SK-N-SH (cell line): ENCODE data around the gene HINFP. TPM values are rescaled to one million over a fixed set of nuclear protein-coding genes. Genes with fewer than 3 reads are reported as not detected.

Experiments
- CTCF ChIA-PET: fragments of 300-600, 350-600 bp; formaldehyde crosslinking; extraction: SDS; loops from one replicate; lab custom pipeline; 2021; lab: Yijun Ruan, JAX
- POLR2A ChIA-PET: fragments of 350-600 bp; sonication (Branson Sonifier 250); formaldehyde crosslinking; extraction: SDS; loops from one replicate; lab custom pipeline; 2020; ENCODE audit warnings: antibody characterized with exemption, inconsistent platforms; lab: Yijun Ruan, JAX
- DNase-seq: peaks from one replicate; pipeline ENCODE4 v3.0.0; 2012
- H2AFZ ChIP-seq: fragments of 200-600 bp; sonication (generic); 2 replicates; pipeline ENCODE4 v1.8.1; 2016; ENCODE audit warnings: antibody characterized with exemption, mild to moderate bottlenecking, low read depth
- H3F3A ChIP-seq: fragments of 200-600 bp; sonication (generic); replicated peaks from 2 replicates; pipeline ENCODE3; 2016; ENCODE audit warnings: antibody characterized with exemption, mild to moderate bottlenecking; ENCODE audit not compliant: insufficient read depth
- H3K27ac ChIP-seq, 2 experiments: fragments of 200-500 bp in 1 of 2; fragments of 200-600 bp in 1 of 2; sonication (Bioruptor generic) in 1 of 2; sonication (generic), shearing (Covaris generic) in 1 of 2; 2 replicates each; pipeline versions ENCODE4 v1.5.1 to v1.6.1; 2014 to 2016; ENCODE audit warnings: low read depth in 2 of 2, inconsistent platforms in 1 of 2, low read length in 1 of 2, mild to moderate bottlenecking in 1 of 2, mixed read lengths in 1 of 2
- H3K27me3 ChIP-seq: fragments of 200-600 bp; sonication (generic), shearing (Covaris generic); 2 replicates; pipeline ENCODE4 v1.6.1; 2016; ENCODE audit warnings: mixed run types; ENCODE audit not compliant: insufficient read depth
- H3K36me3 ChIP-seq, 2 experiments: fragments of 200-500 bp in 1 of 2; fragments of 200-600 bp in 1 of 2; sonication (Bioruptor generic) in 1 of 2; sonication (generic) in 1 of 2; replicated peaks in 1 of 2; 2 replicates each; pipeline versions ENCODE3 to v1.5.1; 2014 to 2016; ENCODE audit warnings: low read length in 1 of 2, mild to moderate bottlenecking in 1 of 2; ENCODE audit not compliant: insufficient read depth in 2 of 2, control insufficient read depth in 1 of 2
- H3K4me1 ChIP-seq, 2 experiments: fragments of 200-500 bp in 1 of 2; fragments of 200-600 bp in 1 of 2; sonication (Bioruptor generic) in 1 of 2; sonication (generic), shearing (Covaris generic) in 1 of 2; 2 replicates each; pipeline versions ENCODE4 v1.5.1 to v1.6.1; 2014 to 2016; ENCODE audit warnings: low read depth in 1 of 2, low read length in 1 of 2, mixed run types in 1 of 2; ENCODE audit not compliant: insufficient read depth in 2 of 2, control insufficient read depth in 1 of 2
- H3K4me2 ChIP-seq: fragments of 200-600 bp; sonication (generic), shearing (Covaris generic); 2 replicates; pipeline ENCODE4 v1.6.1; 2017; ENCODE audit warnings: mixed run types
- H3K4me3 ChIP-seq, 2 experiments: fragments of 200-500 bp in 1 of 2; fragments of 200-600 bp in 1 of 2; sonication (Bioruptor generic) in 1 of 2; sonication (generic), shearing (Covaris generic) in 1 of 2; 2 replicates each; pipeline versions ENCODE4 v1.5.1 to v1.8.1; 2014 to 2016; ENCODE audit warnings: low read depth in 2 of 2, inconsistent platforms in 1 of 2, low read length in 1 of 2, mild to moderate bottlenecking in 1 of 2, mixed read lengths in 1 of 2, moderate library complexity in 1 of 2
- H3K79me2 ChIP-seq: fragments of 200-600 bp; sonication (generic); 2 replicates; pipeline ENCODE4 v1.8.1; 2017; ENCODE audit warnings: mild to moderate bottlenecking; ENCODE audit not compliant: insufficient read depth
- H3K9ac ChIP-seq: fragments of 200-600 bp; sonication (generic); 2 replicates; pipeline ENCODE4 v1.6.1; 2017; ENCODE audit warnings: mixed run types
- H3K9me2 ChIP-seq: fragments of 200-600 bp; sonication (generic); 2 replicates; pipeline ENCODE4 v1.6.1; 2017; ENCODE audit warnings: mixed run types
- H3K9me3 ChIP-seq: fragments of 200-600 bp; sonication (generic); 2 replicates; pipeline ENCODE4 v1.6.1; 2017; ENCODE audit warnings: mixed run types, mild to moderate bottlenecking, moderate library complexity
- H4K20me1 ChIP-seq: fragments of 200-600 bp; sonication (generic); 2 replicates; pipeline ENCODE4 v1.6.1; 2017; ENCODE audit warnings: mild to moderate bottlenecking, mixed run types; ENCODE audit not compliant: insufficient read depth
- CTCF ChIP-seq: fragments of 200-600 bp; sonication (generic); IDR thresholded peaks from 2 replicates; pipeline ENCODE4 v1.6.1; 2017; ENCODE audit warnings: antibody characterized with exemption, mild to moderate bottlenecking, moderate library complexity
- EZH2phosphoT487 ChIP-seq: fragments of 200-600 bp; sonication (generic); IDR thresholded peaks from 2 replicates; pipeline ENCODE4 v1.6.1; 2017; ENCODE audit warnings: low read depth, mixed run types, mild to moderate bottlenecking, antibody characterized with exemption, moderate library complexity, borderline replicate concordance
- FOSL2 ChIP-seq: IDR thresholded peaks from 2 replicates; pipeline ENCODE4 v1.4.0; 2012; ENCODE audit warnings: low read depth, mild to moderate bottlenecking, moderate library complexity, borderline replicate concordance
- FOXJ3 ChIP-seq: sonication (generic); formaldehyde crosslinking; IDR thresholded peaks from 2 replicates; pipeline ENCODE4 v1.5.1; 2020; ENCODE audit warnings: mild to moderate bottlenecking, missing genetic modification reagents
- FOXM1 ChIP-seq: IDR thresholded peaks from 2 replicates; pipeline ENCODE4 v1.4.0; 2012; ENCODE audit warnings: low read depth, mild to moderate bottlenecking
- GATA2 ChIP-seq: sonication (generic); formaldehyde crosslinking; IDR thresholded peaks from 2 replicates; pipeline ENCODE4 v1.5.0; 2020; ENCODE audit warnings: mild to moderate bottlenecking, missing genetic modification reagents
- IRF3 ChIP-seq: fragments of 150-350 bp; IDR thresholded peaks from 2 replicates; pipeline ENCODE4 v1.6.1; 2016; ENCODE audit warnings: mild to moderate bottlenecking, low read depth, low read length
- JUND ChIP-seq: IDR thresholded peaks from 2 replicates; pipeline ENCODE4 v1.4.0; 2012
- MEF2A ChIP-seq: IDR thresholded peaks from 2 replicates; pipeline ENCODE4 v1.4.0; 2012; ENCODE audit warnings: low read depth, borderline replicate concordance
- MXI1 ChIP-seq: IDR thresholded peaks from 2 replicates; pipeline ENCODE4 v1.6.1; 2012; ENCODE audit warnings: mild to moderate bottlenecking, low read depth, low read length, improper control_type of control experiment
- NFIC ChIP-seq: IDR thresholded peaks from 2 replicates; pipeline ENCODE4 v1.4.0; 2012; ENCODE audit warnings: borderline replicate concordance
- PBX3 ChIP-seq: IDR thresholded peaks from 2 replicates; pipeline ENCODE4; 2012
- POLR2AphosphoS5 ChIP-seq: IDR thresholded peaks from 2 replicates; pipeline ENCODE4 v1.6.1; 2012; ENCODE audit warnings: low read depth, low read length
- RAD21 ChIP-seq: IDR thresholded peaks from 2 replicates; pipeline ENCODE4 v1.6.1; 2012; ENCODE audit warnings: mild to moderate bottlenecking, low read length
- RCOR1 ChIP-seq: fragments of 150-350 bp; IDR thresholded peaks from 2 replicates; pipeline ENCODE4 v1.6.1; 2017; ENCODE audit warnings: antibody characterized with exemption, low read length
- RFX5 ChIP-seq: IDR thresholded peaks from 2 replicates; pipeline ENCODE4 v1.6.1; 2012; ENCODE audit warnings: mild to moderate bottlenecking, improper control_type of control experiment, low read length
- TAF1 ChIP-seq: IDR thresholded peaks from 2 replicates; pipeline ENCODE4 v1.6.1; 2012; ENCODE audit warnings: low read depth, mild to moderate bottlenecking, low read length, moderate library complexity, borderline replicate concordance
- TCF12 ChIP-seq: IDR thresholded peaks from 2 replicates; pipeline ENCODE4 v1.4.0; 2012
- TEAD4 ChIP-seq: IDR thresholded peaks from 2 replicates; pipeline ENCODE4 v1.4.0; 2012; ENCODE audit warnings: mild to moderate bottlenecking, borderline replicate concordance; ENCODE audit not compliant: insufficient read depth
- YY1 ChIP-seq: IDR thresholded peaks from 2 replicates; pipeline ENCODE4 v1.4.0; 2012; ENCODE audit warnings: low read depth, mild to moderate bottlenecking
- WGBS: methylation state at CpG from one replicate; pipeline ENCODE4 v1.1.6; 2017; ENCODE audit warnings: low lambda C conversion rate; 5-methylcytosine and 5-hydroxymethylcytosine counted together
- polyA plus RNA-seq, 3 experiments: library from polyadenylated mRNA; depleted of rRNA; stranded (reverse); fragments of >200 nt; gene quantifications; 2 replicates each; pipeline ENCODE4 v1.2.3, GENCODE V29; 2012

HINFP gene
- polyA plus RNA-seq, 1 of the 3 experiments (the other 2 are of a cell fraction): 21.8 TPM

- H3K4me1 ChIP-seq: peaks cover 15 to 25% of the 10 kb centered on the region in 2 experiments
- no peaks in the 10 kb centered on the region for H4K20me1 ChIP-seq
- no peaks in the 10 kb centered on the region for H3K9me2 ChIP-seq
- no peaks in the 10 kb centered on the region for H3K9me3 ChIP-seq
- DNase-seq: no peak
- H3K4me2 ChIP-seq: no peak overlapping the region
- H3F3A ChIP-seq: no peaks in the 10 kb centered on the region
- H2AFZ ChIP-seq: no peak overlapping the region
- H3K27me3 ChIP-seq: no peaks in the 10 kb centered on the region
- H3K79me2 ChIP-seq: peaks cover 30% of the 10 kb centered on the region; the same call in 1 of the 2 replicates
- H3K27ac ChIP-seq: no peak overlapping the region; a peak in 1 of 4 replicates
- POLR2A ChIA-PET: interaction anchor here (1.2 to 4.3 kb wide), 2 partner anchors 12 to 15 kb away, joined by 3 to 17 read pairs; partner anchors contain the start of gene HINFP
- CTCF ChIA-PET: interaction anchor here (1.1 to 4.5 kb wide), 4 partner anchors 15 to 214 kb away, joined by 6 to 15 read pairs (median 11); a partner anchor contains a TSS
- H3K9ac ChIP-seq: no peak overlapping the region
- peaks cover 0 to 25% of the 10 kb centered on the region in 2 experiments for H3K36me3 ChIP-seq
- WGBS: no CpG with 5 or more reads among the region's 3 CpGs
- H3K4me3 ChIP-seq: no peak overlapping the region
- no peak for TF ChIP-seq TAF1
- TF ChIP-seq MEF2A: no peak
- no peak for TF ChIP-seq RCOR1
- no peak for TF ChIP-seq RAD21
- no peak for TF ChIP-seq YY1
- TF ChIP-seq EZH2phosphoT487: no peak
- TF ChIP-seq TCF12: no peak
- TF ChIP-seq CTCF: no peak
- TF ChIP-seq FOXJ3: no peak
- TF ChIP-seq IRF3: no peak
- no peak for TF ChIP-seq FOXM1
- TF ChIP-seq TEAD4: no peak
- no peak for TF ChIP-seq NFIC
- no peak for TF ChIP-seq RFX5
- no peak for TF ChIP-seq GATA2 (CRISPR knock-in tag)
- no peak for TF ChIP-seq POLR2AphosphoS5
These were observed 11.5 kb upstream of the HINFP start for GRCh38 chr11:119109843-119110242.

- Histone ChIP-seq H2AFZ (no peak overlapping the region), H3K4me2 (no peak overlapping the region), H3K79me2 (peaks cover 30% of the 10 kb centered on the region; the same call in 1 of the 2 replicates), H3K4me3 (no peak overlapping the region), H3K9me2 (no peaks in the 10 kb centered on the region), H4K20me1 (no peaks in the 10 kb centered on the region), H3K27me3 (no peaks in the 10 kb centered on the region), H3K36me3 (peaks cover 0 to 29% of the 10 kb centered on the region in 2 experiments), H3K27ac (no peak overlapping the region), H3K9me3 (no peaks in the 10 kb centered on the region), H3K4me1 (peaks cover 15 to 25% of the 10 kb centered on the region in 2 experiments), H3K9ac (no peak overlapping the region), H3F3A (no peaks in the 10 kb centered on the region)
- CTCF ChIA-PET: interaction anchor here (2.4 to 4.5 kb wide), 3 partner anchors 16 to 213 kb away, joined by 6 to 15 read pairs (median 15); a partner anchor contains a TSS
- DNase-seq: no peak
- TF ChIP-seq RAD21 (no peak), RFX5 (no peak), FOXM1 (no peak), POLR2AphosphoS5 (no peak), FOSL2 (no peak), JUND (no peak), MXI1 (no peak), PBX3 (no peak)
- POLR2A ChIA-PET: interaction anchor here (2.8 kb wide), 1 partner anchor 10 kb away, joined by 11 read pairs; the partner anchor contains the start of gene HINFP
- WGBS: 93% methylated on average over 10 of the region's 10 CpGs
These were observed 10.9 kb upstream of the HINFP start for GRCh38 chr11:119110439-119110838.
